Muscle of back (tissue), 11 donors: ENCODE results near the gene GNG4. TPM values are rescaled to one million over a fixed set of nuclear protein-coding genes. Genes with fewer than 3 reads are reported as not detected.

Experiments
- DNase-seq, 3 donors: peaks; one replicate each; pipeline versions ENCODE4 v3.0.0 to v3.0.0-alpha.2; 2013
- polyA plus RNA-seq, 10 donors: library from polyadenylated mRNA; unstranded; fragments of 120-200 nt; gene quantifications; one replicate each; pipeline ENCODE4 v1.2.1, GENCODE V29; 2013; ENCODE audit not compliant: insufficient read length in 10 of 10

Gene GNG4
- polyA plus RNA-seq, 10 donors, result 0.27 to 2.2 (median 0.76) TPM

GRCh38 chr1:235533476-235534168, 116.0 kb downstream of the GNG4 start:
- no peak for DNase-seq

GRCh38 chr1:235532360-235532759, 117.2 kb downstream of the GNG4 start:
- DNase-seq, result peak in 1 of 3 donors; percentile 9

GRCh38 chr1:235527196-235527814, 122.3 kb downstream of the GNG4 start:
- no peak for DNase-seq

DNA sequence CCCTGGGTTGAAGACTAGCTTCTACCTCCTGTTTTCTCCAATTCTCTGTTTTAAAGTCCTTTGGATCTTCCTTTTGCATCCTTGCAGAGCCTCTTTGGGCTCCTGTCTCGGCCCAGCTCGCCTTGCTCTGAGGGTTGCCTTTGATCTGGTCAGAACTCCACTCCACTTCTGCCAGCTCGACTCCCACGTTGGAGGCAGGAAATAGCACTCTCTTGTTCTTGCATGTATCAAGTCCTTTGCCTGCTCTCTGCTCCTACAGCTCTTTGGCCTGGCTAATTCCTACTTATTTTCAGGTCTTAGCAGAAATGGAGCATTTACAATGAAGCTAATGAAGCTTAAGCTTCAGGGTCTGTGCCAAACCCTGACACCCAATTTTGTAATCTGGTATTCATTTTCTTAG, 124.3 kb downstream of the GNG4 start:
- DNase-seq, result no peak

DNA sequence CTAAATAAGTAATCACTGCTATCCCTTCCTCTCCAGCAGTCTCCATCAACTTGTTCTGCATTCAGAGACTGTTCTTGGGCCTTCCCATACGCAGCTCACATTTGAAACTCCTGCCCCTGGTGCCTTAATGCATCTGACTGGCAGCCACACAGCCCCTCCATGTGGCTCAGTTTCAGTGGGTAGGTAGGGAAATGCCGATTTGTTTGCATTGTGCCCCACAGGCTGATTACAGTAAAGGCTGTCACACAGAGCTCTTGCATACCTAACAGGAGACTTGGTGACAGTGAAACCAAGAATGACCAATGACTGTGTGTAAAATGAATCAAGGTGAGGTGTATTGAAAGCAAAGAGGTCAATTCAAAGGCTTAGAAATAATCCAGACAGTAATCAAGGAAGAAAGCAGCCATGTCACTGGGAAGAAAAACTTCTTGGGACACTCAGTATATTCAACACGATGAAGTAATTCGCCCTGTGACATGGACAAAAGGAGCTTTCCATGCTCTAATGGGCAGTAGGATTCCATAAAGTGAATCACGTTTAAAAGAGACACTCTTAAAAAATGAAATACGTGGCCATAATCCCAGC, 132.6 kb downstream of the GNG4 start:
- DNase-seq, result no peak

- no peak for DNase-seq
These were observed 133.6 kb downstream of the GNG4 start for GRCh38 chr1:235515844-235516512.

- peak; percentile 69 to 83 (median 70) for DNase-seq
These were observed 135.9 kb downstream of the GNG4 start for GRCh38 chr1:235513495-235514366.

GRCh38 chr1:235511470-235512240, 137.9 kb downstream of the GNG4 start:
- no peak for DNase-seq

DNA sequence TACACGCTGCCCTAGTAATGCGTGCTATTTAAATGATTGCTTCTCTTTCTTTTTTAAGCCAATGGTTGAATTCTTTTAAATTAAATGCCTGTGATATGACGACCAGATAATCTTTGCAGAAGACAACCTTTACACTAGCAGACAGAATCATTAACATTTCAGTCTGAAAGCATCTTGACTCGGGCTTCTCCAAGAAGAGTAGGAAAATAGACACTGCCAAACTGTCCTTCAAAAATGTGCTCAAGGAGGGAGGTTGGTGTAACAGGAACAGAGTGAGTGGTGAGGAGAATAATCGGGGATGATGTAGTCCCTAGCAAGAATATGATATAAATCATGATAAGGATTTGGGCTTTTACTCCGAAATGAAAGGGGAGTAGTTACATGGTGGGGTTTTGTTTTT, 138.8 kb downstream of the GNG4 start:
- DNase-seq, result no peak

GRCh38 chr1:235507623-235508022, 142.0 kb downstream of the GNG4 start:
- no peak for DNase-seq

- peak; percentile 99 to 100 (median 99) for DNase-seq
These were observed 144.9 kb downstream of the GNG4 start for GRCh38 chr1:235504494-235505222.

DNA sequence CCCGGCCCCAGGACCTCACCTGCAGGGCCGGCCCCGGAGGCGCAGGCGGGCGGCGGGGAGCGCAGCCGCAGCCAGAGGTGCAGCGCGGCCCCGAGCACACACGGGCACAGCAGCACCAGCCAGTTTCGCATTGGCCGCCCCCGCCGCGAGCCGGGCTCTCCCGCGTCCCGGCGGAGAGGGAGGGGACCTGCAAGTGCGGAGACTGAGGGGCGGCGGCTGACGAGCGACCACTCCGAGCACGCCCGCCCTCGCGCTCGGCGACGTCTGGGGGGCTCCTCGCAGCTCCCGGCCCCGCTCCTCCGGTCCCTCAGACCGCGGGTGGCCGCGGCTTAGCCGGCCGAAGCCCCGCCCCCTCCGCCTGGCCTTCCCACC, 145.5 kb downstream of the GNG4 start, which contains the start of gene B3GALNT2:
Gene B3GALNT2, minus strand, starts transcription at position 331 of the 372 bp plus-strand sequence. Its CDS starts 200 bp downstream, at position 131.
- DNase-seq, result no peak

DNA sequence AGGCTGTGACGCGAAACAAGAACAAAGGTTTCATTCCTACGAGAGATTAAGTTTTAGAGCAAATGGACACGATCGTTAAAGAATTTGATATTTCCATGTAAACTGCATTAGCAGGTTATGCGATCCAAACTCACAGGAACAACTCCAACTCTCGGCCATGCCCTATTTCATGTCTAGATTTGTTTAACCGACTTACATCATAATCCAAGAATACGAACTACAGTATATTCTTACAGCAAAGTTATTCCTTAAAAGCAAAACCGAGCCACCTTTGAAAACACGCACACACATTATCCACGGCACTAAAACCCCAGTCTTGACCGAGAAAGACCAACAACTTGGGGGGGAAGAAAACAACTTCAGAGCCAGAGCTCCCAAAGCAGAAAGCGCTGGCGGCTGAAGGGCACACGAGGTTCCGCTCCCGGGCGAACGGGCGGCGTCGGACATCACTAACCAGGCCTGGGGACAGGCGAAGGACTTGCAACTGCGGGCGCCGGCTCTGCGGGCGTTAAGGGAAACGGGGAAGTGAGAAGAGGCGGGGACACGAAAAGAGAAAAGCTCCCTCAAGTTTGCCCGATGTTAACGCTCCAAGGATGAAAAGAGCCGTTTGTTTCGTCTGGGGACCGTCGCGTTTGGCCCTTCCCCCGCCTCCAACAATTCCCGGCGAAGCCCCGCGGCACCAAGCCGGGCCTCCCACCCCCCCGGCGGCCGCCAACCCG, 146.0 kb downstream of the GNG4 start:
- DNase-seq, result peak; percentile 29 to 78 (median 61)

- DNase-seq, result peak in 2 of 3 donors; percentile 13 to 38
These were observed 146.8 kb downstream of the GNG4 start for GRCh38 chr1:235502601-235503402.

DNA sequence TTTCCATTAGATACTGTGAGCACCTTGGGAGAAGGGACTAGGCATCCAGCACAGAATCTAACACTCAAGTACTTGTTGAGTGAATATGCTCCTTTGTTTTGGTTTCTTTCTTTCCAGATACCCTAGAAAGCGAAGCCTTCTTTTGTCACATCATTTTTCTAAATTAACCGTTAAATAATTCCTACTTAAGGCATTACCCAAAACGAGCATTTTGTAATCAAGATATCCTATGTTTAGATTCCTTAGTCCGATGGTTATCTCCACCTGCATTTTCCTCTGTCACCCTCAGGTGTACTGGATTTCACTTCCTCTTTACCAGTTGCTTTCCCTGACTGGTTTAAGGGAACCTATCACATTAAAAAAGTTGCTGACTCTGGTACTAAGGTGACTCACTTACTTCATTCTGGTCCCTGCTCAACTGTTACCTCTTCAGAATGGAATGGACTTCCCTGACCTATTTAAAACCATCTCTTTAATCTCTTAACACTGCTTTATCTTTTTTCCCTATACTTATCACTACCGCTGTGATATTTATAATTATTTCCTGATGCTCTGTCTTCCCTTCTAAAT, 148.5 kb downstream of the GNG4 start:
- no peak for DNase-seq
